NCI-H1092 (cell line): ENCODE results near the gene PRR23C.

Experiments used
- DNase-seq: peaks from one replicate; lab custom pipeline; 2025; lab: John Stamatoyannopoulos, UW

PRR23C gene

GRCh38 chr3:138995706-138996105 is 49.0 kb downstream of the PRR23C start:
- DNase-seq, result no peak
